ENCODE measurements around the gene MUC16.

DNA sequence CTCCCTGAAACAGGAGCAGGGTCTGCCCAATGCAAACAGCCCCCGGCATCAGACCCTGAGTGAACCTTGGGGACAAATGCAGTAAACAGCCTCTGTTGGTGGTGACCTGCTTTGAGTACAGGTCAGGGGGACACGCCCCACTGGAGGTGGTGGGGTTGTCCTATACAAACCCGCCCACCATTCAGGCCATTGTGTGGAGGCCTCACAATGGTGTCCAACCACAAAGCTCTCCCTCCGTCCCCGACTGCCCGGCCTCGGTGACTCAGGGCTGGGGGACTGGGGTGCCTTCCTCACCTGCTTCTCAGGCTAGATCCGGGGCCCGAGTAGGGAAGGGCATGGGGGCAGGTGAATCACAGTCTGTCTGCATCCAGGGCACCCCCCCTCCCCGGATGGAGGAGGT, 1.5 kb downstream of the MUC16 start:
- TF ChIP-seq, protein P1, sequence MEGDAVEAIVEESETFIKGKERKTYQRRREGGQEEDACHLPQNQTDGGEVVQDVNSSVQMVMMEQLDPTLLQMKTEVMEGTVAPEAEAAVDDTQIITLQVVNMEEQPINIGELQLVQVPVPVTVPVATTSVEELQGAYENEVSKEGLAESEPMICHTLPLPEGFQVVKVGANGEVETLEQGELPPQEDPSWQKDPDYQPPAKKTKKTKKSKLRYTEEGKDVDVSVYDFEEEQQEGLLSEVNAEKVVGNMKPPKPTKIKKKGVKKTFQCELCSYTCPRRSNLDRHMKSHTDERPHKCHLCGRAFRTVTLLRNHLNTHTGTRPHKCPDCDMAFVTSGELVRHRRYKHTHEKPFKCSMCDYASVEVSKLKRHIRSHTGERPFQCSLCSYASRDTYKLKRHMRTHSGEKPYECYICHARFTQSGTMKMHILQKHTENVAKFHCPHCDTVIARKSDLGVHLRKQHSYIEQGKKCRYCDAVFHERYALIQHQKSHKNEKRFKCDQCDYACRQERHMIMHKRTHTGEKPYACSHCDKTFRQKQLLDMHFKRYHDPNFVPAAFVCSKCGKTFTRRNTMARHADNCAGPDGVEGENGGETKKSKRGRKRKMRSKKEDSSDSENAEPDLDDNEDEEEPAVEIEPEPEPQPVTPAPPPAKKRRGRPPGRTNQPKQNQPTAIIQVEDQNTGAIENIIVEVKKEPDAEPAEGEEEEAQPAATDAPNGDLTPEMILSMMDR (conservative IDR thresholded peaks at IDR 0.05; ENCODE audit: low read length) = no peak
- TF ChIP-seq EZH2phosphoT487 (IDR thresholded peaks at IDR 0.05; ENCODE audit: borderline replicate concordance, low read depth, low read length) = no peak

Data from OCI-LY7 (cell line).